HCEC 1CT (cell line): ENCODE measurements around the gene PSMA2.

Experiments
- DNase-seq: peaks from one replicate; pipeline ENCODE4 v3.0.0-alpha.2; 2017

PSMA2 gene

DNA sequence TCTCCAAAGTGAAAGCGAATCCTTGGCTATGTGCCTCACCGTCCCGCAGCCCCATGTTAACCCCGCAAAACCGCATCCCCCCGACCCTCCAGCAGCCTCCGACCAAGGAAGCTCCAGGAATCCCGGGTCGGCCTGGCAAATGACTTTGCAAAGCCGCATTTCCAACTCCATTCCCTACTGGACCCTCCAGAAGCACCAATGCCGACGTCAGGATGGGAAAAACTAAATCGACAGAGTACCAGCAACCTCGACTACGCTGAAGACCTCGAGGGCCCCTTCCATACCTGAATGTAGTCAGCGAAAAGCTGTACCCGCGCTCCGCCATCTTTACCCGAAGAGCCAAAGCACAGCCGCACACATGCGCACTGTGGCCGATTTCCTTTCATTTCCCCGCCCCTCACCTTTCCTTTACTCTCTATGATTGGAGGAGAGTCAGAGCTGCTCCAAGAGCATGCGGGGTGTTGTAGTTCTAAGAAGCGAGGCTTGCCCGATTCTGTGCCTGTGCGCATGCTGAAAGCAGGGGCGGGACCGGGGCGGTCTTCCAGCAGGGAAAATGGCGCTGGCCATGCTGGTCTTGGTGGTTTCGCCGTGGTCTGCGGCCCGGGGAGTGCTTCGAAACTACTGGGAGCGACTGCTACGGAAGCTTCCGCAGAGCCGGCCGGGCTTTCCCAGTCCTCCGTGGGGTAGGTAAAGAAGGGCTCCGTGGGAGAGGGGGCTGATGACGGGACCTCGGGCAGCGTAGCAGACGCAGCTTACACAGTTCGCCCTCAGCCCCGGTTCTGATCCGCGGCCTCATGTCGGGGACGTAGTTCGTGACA is at the start of gene PSMA2, which contains the start of gene MRPL32:
Gene PSMA2 (minus strand): TSS at position 341 of the 818 bp plus-strand sequence. CDS start 16 bp downstream, at position 325.
Gene MRPL32 (plus strand): TSS at position 543 of the 818 bp plus-strand sequence. CDS start 11 bp downstream, at position 554.
- peak; percentile 99 for DNase-seq

- DNase-seq = no peak
Observed at GRCh38 chr7:42981601-42982000, 49.6 kb upstream of the PSMA2 start.

GRCh38 chr7:42980514-42980913 is 48.5 kb upstream of the PSMA2 start:
- DNase-seq = no peak

- DNase-seq = no peak
Observed at GRCh38 chr7:42980084-42980483, 48.1 kb upstream of the PSMA2 start.

DNA sequence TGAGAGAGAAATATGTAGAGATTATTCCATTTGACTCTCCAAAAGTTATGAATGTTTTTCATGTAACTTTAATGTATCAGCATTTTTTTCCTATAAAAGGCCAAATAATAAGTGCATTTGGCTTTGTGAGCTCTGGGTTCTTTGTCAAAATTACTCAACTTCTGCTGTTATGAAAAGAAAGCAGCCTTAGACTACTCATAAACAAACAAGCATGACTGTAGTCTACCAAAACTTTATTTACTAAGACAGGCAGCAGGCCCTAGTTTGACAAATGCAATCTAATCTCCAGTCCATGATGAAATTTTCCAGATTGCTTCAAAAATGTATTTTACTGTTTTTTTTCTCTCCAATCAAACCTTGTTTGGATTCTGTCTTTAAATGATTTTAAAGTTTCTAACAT is 46.5 kb upstream of the PSMA2 start:
- DNase-seq = peak; percentile 14

GRCh38 chr7:42976371-42976770 is 44.4 kb upstream of the PSMA2 start:
- DNase-seq = no peak

- peak; percentile 98 for DNase-seq
Observed at GRCh38 chr7:42972699-42973500, 40.9 kb upstream of the PSMA2 start.

DNA sequence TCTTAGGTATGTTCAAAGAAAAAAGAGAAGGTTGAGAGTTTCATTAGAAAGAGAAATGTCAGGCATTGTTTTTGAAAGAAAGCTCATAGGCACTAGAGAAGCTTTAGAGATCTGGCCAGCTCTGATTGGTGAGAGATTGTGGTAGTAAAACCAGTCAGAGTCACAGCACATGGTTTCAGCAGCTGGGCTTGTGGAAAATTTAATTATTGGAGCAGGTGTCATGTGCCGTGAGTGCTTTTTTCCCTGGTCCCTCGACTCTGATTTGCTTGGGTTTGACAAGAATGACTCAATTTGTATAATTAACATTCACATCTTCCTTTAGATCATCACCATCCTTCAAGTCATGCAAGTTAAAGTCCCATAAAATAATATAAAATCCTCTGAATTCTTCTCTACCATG is 35.4 kb upstream of the PSMA2 start:
- no peak for DNase-seq

- DNase-seq = no peak
Observed at GRCh38 chr7:42964849-42965805, 33.2 kb upstream of the PSMA2 start.

- DNase-seq = no peak
Observed at GRCh38 chr7:42964293-42964692, 32.3 kb upstream of the PSMA2 start.

- no peak for DNase-seq
Observed at GRCh38 chr7:42961170-42961569, 29.2 kb upstream of the PSMA2 start.

DNA sequence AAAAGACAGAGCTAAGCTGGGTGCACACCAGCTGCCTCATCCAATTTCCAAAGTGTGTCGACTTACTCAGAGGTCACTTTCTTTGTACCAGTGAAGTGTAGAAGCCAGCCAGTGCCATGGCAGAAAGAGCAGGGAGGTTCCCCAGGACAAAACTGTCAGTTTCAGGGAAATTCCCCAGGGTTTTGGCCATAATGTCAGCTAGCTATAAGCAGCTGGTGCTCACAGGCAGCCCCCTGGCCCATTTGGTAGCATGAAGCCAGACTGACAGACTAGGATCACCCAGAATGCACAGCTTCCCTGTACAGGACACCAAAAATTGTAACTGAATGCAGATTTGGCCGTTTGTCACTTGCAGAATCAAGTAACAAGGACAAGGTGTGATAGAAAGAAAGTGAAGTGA is 28.8 kb upstream of the PSMA2 start:
- no peak for DNase-seq

GRCh38 chr7:42959549-42959948 is 27.6 kb upstream of the PSMA2 start:
- DNase-seq = no peak

- no peak for DNase-seq
Observed at GRCh38 chr7:42956062-42956461, 24.1 kb upstream of the PSMA2 start.

- no peak for DNase-seq
Observed at GRCh38 chr7:42953994-42954393, 22.0 kb upstream of the PSMA2 start.

DNA sequence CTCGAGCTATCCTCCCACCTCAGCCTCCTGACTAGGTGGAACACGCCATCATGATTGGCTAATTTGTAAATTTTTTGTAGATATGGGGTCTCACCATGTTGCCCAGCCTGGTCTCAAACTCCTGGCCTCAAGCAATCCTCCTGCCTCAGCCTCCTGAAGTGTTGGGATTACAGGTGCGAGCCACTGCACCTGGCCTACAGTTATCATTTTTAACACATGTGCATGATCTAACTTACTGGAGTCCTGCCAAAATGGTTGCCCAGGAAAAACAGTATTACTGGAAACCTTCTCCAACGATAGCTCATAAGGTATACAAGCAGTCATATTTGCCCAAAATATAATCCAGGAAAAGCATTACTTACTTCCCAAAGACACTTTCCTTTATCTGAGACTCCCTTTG is 20.4 kb upstream of the PSMA2 start:
- no peak for DNase-seq

GRCh38 chr7:42950417-42950816 is 18.4 kb upstream of the PSMA2 start:
- DNase-seq = no peak

DNA sequence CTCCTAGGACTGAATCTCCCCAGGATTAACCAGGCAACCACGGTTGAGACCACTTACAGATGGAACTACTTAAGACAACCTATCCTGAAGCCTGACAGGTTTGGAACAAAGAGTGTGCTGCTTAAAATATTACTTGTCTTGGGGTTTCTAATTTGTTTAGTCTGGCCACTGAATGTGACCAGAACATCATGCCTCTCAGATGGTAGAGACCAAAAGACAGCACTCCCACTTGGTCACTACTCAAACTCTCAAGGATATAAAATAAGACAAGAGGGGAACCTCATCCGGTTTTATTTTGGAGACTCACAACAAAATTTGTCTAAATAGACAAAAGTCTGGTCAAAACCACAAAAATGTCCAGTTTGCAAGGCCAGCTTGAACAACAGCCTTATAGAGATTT is 15.5 kb upstream of the PSMA2 start:
- no peak for DNase-seq

DNA sequence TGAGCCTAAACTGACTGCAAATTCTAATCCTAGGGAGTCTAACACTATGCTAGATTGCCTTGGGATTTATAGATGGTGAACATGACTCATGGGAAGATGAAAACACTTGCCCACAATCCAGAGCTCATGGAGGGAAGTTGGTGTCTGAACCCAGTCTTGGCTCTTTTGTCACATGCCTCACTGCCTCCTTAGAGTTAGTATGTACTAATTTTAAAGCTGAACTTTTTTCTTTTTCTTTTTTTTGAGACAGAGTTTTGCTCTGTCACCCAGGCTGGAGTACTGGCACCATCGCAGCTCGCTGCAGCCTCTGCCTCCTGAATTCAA is 14.6 kb upstream of the PSMA2 start:
- DNase-seq = no peak

- no peak for DNase-seq
Observed at GRCh38 chr7:42945821-42946626, 14.1 kb upstream of the PSMA2 start.

- peak; percentile 55 for DNase-seq
Observed at GRCh38 chr7:42940985-42941847, 9.2 kb upstream of the PSMA2 start.
